Stimulated activated CD8-positive, alpha-beta memory T cell treated with anti-CD3 and anti-CD28 coated beads, Interleukin-4, amount 100 ng/mL, for 48 hours (primary cell): ENCODE data around the gene SDK2.
"Not testable (repeated sequence)": the region's sequence is repeated elsewhere in the genome, so short reads cannot be mapped to it uniquely, and the experiment has no call there.

Source experiments
- DNase-seq: peaks from one replicate; pipeline ENCODE4 v3.0.0-alpha.2; 2020

Gene SDK2

DNA sequence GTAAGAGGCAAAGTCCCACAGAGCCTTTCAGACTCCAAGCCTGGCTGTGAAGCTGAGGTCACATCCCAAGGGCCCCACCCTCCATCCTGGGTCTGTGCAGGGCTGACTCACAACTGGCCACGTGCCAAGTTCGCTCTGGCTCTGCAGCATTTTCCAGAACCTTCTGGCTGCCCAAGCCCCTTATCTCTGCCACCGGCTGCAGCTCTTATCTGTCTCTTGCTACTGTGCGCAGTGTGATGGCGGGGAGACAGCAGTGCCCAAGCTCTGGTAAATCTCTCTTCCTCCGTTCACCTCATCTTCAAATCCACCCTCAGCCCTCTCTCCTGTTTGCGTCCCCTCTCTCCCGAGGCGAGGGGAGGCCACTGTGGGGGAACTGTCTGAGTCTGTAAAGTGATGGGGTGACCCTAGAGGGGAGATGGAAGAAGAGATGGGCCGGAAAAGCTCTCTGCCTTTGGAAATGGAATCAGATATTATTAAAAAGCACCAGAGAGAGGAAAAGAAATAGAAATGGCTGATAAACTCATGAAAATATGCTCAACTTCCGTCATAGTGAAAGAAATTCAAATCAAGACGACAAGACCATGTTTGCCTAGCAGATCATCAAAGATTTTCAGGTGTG, 169.8 kb downstream of the SDK2 start:
- peak; percentile 37 for DNase-seq

DNA sequence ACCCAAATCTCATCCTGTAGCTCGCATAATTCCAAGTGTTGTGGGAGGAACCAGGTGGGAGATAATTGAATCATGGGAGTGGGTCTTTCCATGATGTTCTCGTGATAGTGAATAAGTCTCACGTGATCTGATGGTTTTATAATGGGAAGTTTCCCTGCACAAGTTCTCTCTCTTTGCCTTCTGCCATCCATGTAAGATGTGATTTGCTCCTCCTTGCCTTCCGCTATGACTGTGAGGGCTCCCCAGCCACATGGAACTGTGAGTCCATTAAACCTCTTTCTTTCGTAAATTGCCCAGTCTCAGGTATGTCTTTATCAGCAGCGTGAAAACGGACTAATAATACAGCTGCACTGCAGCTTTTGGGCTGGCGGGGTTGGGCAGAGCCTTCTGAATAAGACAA, 171.5 kb downstream of the SDK2 start:
- not testable (repeated sequence) for DNase-seq

DNA sequence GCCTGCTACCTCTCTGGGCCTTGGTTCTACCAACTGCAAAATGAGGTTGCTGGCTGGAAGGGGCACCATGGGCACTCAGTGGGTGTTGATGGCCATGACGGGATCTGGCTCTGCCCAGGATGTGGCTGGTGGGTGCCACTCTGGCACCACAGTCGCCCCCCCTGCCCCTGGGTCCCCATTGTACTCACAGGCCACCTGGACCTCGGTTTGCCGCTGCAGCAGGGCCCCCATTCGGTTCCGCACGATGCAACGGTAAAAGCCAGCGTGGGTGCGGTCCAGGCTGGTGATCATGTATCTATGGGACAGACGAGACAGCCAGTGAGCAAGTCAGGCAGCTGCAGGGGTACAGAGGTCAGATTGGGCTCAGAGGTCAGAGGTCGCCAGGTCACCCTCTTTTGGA, 172.3 kb downstream of the SDK2 start:
- no peak for DNase-seq

DNA sequence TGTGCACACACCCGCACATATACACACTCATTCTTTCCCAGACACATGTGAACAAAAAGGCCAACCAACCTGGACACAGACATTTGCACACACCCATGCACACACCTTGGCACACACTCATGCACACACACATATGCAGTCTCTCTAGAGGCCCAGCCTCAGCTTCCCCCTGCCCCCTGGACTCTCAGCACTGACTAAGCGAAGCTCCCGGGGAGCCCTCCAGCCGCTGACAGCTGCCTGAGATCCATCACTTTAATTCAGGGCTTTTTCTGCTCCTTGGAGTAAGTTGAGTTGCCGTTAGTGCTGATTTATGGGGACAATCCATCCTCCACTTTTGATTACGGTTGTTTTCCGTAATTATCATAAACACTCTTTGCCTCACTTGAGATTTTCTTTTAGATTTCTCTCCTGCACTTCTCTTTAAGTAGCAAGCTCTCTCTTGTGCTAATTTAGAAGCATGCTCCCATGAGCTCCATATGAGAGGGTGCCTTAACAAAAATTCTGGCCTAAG, 173.9 kb downstream of the SDK2 start:
- DNase-seq, result no peak

DNA sequence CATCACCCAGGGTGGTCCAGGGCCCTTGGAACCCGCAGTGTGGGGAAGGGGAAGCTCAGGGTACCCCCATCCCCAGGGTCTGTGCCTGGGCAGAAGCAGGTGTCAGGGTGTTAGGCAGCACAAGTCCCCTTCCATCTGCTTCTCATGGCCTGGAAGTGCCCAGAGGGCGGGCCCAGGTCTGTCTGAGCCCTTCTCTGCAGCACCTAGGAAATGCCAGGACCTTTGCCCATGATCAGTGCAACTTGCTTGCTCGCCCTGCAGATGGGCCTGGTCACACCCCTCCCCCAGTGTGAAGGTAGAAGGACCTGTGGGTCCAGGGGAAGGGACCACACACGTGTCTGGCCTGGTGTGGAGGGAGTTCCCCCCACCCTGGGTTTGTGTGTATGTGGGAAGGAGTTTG, 174.9 kb downstream of the SDK2 start:
- no peak for DNase-seq

DNA sequence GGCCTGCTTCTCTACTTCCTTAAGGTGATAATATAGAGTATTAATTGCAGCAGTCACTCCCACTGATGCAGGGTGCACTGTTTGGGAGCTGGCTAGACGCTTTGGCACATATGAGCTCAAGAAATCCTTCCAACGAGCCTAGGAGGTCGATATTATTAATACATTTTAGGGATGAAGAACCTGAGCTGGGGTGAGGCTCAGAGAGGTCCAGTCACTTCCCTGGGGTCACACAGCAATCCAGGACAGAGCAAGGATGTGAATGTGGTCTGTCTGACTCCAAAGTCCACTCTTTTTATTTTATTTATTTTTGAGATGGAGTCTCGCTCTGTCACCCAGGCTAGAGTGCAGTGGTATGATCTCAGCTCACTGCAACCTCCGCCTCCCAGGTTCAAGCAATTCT, 176.0 kb downstream of the SDK2 start:
- DNase-seq, result no peak

DNA sequence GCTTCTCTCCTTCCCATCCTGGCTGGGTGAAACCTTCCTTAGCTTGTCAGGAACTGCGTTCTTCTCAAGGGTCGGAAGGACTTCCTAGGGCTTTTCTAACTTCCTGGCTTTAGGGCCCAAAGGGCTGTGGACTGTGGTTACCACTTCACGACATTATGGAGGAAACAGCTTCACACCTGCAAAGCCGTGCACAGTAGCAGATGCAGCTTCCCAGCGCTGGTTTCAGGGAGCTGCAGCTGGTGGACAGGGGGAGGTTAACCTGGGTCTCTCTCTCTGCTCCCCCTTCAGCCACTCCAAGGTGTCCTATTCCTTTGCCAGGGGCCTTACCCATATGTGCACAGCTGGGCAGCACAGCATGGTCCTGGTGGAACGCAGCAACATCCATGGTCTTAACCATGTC, 176.6 kb downstream of the SDK2 start:
- DNase-seq, result no peak

DNA sequence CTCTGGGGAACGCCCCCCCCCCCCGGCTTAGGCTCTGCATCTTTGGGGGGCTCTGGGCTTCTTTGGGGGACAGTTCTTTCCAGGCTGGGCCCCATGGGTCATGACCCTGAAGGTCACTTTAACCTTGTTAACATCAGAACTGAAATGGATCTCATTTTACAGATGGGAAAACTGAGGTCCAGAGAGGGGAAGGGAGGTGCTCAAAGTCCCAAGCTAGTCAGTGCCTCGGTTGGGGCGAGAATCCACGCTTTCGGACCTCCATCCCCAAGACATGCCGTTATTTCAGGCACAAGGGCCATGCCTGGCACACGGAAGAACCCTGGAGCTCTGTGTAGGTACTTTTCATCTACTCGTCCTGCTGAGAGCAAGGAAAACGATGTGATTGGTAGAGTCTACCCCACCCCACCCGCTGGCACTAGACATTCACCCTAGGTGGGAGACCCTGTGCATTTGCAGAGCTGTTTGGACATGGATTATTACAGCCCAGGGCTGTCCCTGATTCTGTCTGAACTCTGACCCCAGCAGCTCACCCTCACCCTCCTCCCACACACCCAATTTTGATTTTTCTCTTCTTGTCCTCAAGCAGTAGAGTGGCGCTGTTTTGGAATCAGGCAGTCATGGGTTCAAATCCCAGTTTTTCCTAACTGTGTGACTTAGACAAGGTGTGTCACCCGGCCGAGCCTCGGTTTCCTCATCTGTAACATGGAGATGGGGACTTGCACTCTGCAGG, 177.4 kb downstream of the SDK2 start:
- DNase-seq, result no peak

DNA sequence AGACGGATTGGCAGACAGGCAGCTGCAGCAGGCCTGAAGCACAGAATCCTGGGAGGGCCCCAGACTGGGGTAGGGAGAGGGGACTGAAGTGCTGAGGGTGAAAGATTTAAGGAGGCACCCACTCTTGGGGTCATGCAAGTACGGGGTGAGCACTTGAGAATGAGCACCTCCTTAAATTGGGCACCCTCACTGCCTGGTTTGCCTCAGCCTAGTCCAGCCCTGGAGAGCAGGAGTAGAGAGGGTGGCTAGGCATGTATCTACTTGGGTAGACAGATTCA, 178.4 kb downstream of the SDK2 start:
- no peak for DNase-seq

DNA sequence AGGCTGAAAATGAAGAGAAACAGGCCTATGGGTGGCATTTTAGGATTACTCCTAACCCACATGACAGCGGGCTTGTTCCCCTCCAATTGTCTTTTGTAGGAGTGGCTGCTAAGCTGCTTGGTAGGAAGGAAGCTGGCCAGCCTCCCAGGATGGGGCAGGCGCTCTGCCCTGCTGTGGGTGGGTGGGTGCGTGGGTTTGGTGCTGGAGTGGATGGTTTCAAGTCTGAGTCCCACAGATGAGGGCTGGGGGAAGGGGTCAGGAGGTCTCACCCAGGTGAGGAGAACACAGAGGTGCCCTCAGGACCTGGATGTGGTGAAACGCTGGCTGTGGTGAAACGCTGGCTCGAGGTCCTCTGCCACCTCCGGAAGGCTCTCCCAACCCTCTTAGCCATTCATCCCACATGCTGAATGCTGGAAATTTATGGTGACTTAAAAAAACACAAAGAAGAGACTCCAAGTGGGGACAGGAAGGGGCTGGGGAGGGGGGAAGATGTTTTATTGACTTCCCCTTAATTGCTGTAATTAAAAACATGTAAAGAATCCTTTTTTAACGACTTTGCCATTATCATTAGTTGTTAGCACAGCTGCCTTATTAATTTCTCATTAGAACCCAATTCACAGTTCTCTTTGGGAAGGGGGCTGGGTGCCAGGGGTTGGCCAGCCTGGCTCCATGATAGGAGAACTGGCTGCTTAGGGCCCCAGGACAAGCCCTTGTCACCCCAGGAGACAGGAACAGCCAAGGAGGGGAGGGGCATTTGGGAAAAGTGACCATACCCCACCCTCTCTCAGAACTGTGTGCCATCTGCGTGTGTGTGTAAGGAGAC, 178.9 kb downstream of the SDK2 start:
- no peak for DNase-seq

DNA sequence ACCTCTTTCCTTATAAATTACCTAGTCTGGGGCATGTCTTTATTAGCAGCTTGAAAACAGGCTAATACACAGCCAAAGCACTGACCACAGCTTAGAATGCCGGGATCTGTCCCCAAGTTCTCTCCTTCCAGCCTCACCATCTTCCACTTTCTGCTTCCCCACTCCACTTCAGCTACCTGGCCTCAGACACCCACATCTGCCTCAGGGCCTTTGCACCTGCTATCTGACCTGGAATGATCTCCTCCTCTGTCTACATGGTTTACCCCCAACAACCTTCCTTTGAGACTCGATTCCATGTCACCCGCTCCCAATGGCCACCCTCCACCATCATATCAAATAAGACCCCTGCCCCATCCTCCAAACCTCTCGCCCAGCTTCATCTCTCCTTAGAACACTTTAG, 179.8 kb downstream of the SDK2 start:
- no peak for DNase-seq

DNA sequence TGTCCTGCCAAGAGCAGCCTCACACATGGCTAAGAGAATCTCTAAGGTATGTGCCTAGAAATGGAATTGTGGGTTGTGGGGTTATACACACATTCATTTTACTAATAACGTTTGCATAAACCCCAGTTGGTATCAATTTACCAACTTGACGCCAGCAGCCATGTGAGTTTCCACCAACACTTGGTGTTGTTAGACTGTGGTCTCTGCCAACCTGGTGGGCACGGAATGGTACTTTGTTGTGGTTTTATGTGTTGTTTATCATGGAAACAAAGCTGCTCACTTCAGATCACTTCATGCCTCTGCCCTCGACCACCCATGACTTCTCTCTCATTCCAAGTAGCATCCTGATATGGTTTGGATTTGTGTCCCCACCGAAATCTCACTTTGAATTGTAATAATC, 180.4 kb downstream of the SDK2 start:
- no peak for DNase-seq

DNA sequence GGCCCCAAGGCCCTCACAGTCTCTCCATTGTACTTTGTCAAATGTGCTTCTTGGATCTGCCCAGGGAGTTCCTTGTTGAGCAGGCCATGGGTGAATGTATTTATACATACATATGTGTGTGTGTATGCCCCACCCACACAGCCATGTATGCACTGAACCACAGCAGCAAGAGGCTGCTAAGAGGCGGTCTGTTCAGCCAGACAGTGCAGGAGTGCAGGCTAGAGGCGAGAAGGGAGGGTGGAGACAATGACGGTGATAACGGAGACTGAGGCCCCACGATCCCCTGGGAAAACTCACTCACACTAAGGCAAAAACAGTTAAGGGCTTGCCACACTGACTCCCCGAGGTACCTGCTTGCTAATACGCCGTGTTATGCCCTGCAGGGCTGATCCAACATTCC, 181.4 kb downstream of the SDK2 start:
- no peak for DNase-seq

DNA sequence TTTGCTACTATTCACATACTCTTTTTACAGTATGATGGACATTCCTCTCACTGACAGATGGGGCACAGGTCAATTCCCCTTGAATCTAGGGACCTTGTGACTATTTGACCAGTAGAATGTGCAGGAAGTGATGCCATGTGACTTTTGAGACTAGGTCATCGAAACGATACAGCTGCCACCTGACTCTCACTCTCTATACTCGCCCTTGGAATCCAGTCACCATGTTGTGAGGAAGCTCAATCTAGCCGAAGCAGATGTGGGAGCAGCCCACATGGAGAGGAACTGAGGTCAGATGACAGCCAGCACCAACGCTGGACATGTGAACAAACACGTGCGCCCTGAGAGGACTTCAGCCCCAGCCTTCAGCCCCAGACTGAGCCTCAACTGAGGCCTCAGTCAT, 184.3 kb downstream of the SDK2 start:
- no peak for DNase-seq

DNA sequence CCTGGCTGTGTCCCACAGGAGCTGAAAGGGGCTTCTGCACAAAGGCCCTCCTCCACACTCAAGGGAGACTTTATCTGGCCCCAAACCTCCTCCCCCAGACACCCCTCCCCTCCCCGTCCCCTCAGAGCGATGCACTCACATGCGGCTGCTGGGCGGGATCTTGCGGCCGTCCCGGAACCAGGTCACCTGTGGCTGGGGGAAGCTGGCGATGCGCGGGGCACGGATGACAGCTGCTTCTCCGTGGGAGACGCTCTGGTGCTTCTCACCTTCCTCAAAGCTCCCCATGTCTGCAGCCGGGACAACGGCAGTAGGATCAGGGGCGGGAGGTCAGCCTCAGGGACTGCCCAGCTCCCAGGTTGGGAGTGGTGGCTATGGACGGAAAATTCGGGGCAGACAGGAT, 188.5 kb downstream of the SDK2 start:
- no peak for DNase-seq

DNA sequence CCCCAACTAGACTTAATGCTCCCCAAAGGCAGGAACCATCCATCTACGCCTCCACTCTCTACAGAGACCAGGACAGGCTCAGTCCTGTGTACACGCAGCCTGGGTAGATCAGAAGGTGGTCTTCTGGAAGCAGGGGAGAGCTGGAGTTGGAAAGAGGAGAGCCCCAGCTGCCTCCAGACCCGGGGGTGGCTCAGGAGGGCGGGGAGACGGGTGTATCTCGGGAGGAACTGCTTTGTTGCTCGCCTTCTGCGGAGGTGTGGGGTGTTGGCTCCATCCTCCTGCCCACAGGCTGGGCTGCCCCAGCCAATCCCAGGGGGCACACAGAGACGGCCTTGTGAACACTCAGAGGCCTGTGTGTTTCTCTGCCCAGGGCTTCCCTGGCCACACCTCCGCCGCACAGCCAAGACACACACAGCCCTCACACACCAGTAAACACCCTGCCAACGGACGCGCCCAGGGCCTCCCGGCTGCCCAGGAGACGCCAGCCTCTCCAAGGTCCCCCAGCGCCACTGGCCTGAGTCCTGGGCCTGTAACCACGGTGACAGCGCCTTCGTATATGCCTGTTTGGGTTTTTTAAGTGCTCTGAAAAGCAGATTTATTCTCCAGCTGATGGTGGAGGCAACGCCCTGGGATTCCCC, 189.1 kb downstream of the SDK2 start:
- no peak for DNase-seq

DNA sequence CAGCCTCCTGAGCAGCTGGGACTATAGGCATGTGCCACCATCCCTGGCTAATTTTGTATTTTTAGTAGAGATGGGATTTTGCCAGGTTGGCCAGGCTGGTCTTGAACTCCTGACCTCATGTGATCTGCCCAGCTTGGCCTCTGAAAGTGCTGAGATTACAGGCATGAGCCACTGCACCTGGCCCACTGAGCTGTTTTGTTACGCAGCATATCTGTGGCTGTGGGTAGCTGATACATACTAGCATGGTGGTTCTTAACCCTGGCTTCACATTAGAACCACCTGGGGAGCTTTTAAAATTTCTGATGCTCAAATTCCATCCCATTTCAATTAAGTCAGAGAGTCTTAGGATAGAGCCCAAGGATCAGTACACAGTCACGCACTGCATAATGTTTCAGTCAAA, 190.8 kb downstream of the SDK2 start:
- DNase-seq, result not testable (repeated sequence)

DNA sequence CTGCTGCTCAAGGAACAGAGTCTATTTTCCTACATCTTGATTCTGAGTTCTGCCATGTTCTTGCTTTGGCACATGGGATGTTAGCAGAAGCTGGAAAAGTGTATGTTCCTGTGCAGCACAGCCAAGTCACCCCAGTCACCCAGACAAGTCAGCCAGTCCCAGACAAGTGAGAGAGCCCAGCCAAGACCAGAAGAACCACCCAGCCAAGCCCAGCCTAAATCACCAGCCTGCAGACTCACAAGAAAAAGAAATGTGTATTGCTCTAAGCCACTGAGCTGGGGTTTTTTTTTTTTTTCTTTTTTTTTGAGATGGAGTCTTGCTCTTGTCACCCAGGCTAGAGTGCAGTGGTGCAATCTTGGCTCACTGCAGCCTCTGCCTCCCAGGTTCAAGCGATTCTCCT, 191.2 kb downstream of the SDK2 start:
- DNase-seq, result no peak

DNA sequence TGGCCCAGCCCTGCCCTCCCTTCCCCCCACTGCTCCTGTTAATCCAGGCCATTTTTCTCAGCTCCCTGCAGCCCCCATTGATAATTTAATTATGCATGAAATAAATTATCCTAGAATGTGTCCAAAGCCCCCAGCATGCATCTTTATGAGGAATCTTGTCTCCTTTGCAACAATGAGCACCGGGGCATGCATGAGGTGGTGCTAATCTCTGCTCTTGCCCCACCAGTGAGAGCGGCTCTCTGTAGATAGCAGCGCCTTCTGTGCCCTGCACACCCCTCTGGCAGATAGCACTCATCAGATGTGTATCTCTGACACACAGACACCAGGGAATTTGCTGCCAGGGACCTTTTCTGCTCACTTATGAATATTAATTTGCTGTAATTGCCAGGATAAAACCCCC, 192.2 kb downstream of the SDK2 start:
- no peak for DNase-seq

DNA sequence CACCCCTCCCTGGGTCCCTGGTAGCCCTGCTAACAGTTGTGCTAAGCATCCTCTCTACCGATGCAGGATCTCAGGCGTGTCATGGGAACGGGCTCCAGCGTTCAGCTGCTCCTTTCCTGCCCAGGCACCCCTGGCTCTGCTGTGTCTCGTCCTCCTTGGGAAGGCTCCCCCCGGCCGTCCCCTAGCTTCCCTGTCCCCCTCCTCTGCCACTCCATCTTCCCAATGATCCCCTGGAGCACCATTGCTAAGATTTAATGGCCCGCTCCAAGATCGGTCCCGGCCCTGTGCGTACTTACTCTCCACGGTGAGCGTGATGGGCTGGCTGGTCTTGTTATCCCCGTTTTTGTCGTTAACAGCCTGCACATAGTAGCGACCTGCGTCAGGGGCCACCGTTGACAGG, 196.9 kb downstream of the SDK2 start:
- no peak for DNase-seq

DNA sequence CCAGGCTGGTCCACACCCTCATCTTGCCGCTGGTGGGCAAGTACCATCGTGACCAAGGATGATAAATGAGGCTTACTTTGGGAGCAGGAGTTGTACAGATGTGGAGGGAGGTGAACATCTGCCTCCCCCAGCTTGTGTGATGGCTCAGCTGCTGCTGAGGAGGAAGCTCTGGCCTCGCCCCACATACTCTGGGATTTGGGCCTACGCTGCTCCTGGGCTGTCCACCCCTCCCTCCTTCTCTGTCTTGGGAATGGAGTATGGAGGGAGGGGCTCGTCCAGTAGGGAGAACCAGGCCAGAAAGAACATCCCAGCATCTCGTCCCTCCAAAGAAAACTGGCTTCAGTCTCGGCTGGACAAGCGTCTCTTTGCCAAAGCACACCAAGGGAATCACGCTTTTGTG, 197.6 kb downstream of the SDK2 start:
- DNase-seq, result no peak

DNA sequence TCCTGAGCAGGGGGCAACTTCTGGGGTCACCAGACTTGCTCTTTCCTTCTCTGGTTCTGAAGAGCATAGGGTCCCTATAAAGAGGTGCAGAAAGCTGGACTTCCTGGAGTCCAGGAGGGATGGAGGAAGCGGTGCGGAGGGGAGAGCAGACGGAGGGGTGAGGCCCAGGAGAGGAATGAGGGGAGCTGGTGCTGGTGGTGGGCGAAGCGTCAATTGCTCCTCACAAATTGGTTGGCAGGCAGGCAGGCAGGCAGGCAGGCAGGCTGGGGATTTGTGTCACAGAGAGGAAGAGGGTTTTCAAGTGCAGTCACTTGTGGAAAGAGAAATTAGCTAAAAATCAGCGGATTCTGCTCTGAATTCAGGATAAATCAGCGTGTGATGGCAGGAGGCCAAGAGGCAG, 198.8 kb downstream of the SDK2 start:
- DNase-seq, result no peak

DNA sequence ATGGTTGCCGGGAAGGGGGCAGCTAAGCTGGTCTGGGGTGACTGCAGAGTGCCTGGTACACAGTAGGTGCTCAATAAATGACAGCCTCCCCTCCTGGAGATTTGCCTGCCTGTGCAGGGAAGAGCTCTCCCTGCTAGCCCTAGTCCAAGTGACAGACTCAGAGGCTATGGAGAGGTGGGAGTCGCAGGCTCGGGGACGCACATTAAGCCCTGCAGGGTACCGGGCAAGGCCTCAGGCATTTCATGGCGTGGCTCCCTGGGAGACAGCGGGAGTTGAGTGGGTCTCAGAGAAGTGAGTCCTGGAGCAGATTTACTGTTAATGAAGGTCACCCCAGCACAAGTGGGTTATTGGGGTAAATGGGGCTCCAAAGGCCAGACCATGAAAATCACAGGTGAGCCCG, 200.2 kb downstream of the SDK2 start:
- no peak for DNase-seq

DNA sequence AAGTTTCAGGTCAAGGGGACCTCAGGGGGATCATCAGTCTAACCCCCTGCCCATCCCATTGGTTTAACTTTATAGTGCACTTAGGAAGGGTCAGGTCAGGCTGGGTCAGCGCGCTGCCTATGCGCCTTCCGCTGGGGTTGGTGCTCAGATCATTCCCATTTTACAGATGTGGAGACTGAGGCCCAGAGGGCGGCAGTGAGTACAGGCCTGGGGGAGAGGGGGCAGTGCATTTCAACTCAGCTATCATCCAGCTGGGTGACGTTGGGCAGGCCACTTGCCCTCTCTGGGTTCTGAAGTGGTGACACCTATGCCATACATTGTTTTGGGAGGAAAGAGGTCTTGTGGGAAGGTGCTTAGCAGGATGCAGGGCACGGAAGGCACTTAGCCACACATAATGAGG, 204.6 kb downstream of the SDK2 start:
- no peak for DNase-seq
